HG03097 (cell line): ENCODE data around the gene CD27.
"Not testable (repeated sequence)": the region's sequence is repeated elsewhere in the genome, so short reads cannot be mapped to it uniquely, and the experiment has no call there.

Experiments used
- ATAC-seq: cut with Tn5 transposase; IDR thresholded peaks from one replicate; pipeline ENCODE4 v1.9.1; 2021; ENCODE audit not compliant: unreplicated experiment, low FRiP score

CD27 gene

GRCh38 chr12:6477601-6478377, 33.0 kb downstream of the CD27 start:
- not testable (repeated sequence) for ATAC-seq

- no peak for ATAC-seq
Measured at GRCh38 chr12:6478416-6478815, 33.7 kb downstream of the CD27 start.

GRCh38 chr12:6488240-6488639, 43.5 kb downstream of the CD27 start:
- ATAC-seq, result no peak

- no peak for ATAC-seq
Measured at GRCh38 chr12:6489449-6489848, 44.7 kb downstream of the CD27 start.

GRCh38 chr12:6490673-6491072, 45.9 kb downstream of the CD27 start:
- not testable (repeated sequence) for ATAC-seq

- ATAC-seq, result peak; percentile 64
Measured at GRCh38 chr12:6492838-6493496, 48.2 kb downstream of the CD27 start, which contains the start of gene MRPL51. TSS of gene MRPL51 (minus strand) at chr12:6493262. CDS start at chr12:6493136, 126 bp downstream.

GRCh38 chr12:6493497-6494257, 48.9 kb downstream of the CD27 start, which contains the start of gene NCAPD2:
TSS of gene NCAPD2 (plus strand) at chr12:6494102. CDS start at chr12:6495099, 997 bp downstream.
- ATAC-seq, result peak; percentile 78

GRCh38 chr12:6494258-6494743, 49.5 kb downstream of the CD27 start:
- peak; percentile 32 for ATAC-seq

GRCh38 chr12:6494968-6495367, 50.2 kb downstream of the CD27 start:
- ATAC-seq, result no peak

- ATAC-seq, result not testable (repeated sequence)
Measured at GRCh38 chr12:6497291-6497690, 52.5 kb downstream of the CD27 start.

GRCh38 chr12:6500466-6500865, 55.7 kb downstream of the CD27 start:
- no peak for ATAC-seq
